GM19438 (cell line): Measurements from ENCODE around the gene KDM4B.

Experiments used
- ATAC-seq: cut with Tn5 transposase; IDR thresholded peaks from one replicate; pipeline ENCODE4 v1.9.1; 2021; ENCODE audit warnings: low read depth; ENCODE audit not compliant: unreplicated experiment

Gene KDM4B

DNA sequence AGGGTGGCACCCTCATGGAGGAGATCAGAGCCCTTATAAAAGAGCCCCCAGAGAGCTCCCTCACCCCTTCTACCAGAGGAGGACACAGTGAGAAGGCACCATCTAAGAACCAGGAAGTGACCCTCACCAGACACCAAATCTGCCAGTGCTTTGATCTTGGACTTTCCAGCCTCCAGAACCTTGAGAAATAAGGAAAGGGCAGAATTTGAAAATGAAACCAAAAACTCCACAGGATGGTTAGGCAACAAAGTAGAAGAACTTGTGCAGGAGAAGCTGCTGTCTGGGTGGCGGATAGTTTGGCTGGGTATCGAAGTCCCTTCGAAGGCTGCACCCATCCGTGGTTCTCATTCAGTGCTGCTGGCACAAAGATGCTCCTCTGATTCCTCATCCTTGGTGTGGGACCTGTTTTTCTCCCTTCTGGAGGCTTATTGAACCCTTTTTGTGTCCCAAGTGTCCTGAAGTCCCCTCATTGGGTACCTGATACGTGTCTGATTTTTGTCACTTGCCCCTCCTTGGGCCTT, 130.8 kb downstream of the KDM4B start:
- no peak for ATAC-seq

GRCh38 chr19:5101871-5102270, 133.0 kb downstream of the KDM4B start:
- ATAC-seq: no peak

- no peak for ATAC-seq
These were observed 133.6 kb downstream of the KDM4B start for GRCh38 chr19:5102520-5102919.

GRCh38 chr19:5103061-5103701, 134.3 kb downstream of the KDM4B start:
- ATAC-seq: no peak

DNA sequence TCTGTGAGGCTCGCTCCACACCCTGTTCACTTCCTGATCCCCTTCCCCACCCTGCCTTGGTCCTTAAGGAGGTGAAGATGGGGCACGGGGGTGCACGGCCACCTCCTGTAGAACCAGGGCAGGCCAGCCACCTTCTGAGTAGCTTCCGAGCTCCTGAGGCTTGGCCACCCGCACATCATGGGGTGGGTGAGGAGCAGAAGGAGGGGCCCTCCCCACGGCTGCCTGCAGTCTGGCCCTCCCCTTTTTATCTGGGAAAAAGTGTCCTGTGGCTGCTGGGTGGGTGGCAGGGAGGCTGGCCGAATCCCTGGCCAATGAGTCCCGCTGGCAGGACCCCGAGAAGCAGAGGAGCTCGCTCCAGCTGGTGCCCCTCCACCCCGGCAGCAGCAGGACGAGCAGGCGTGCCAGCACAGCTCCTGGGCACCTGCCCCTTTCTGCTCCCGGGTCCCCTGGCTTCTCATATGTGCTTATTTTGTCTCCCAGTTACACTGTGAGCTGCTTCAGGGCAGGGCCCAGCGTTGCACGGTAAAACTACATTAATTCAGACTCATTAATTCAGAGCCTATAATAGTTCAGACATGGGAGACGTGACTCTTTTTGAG, 135.0 kb downstream of the KDM4B start:
- no peak for ATAC-seq

DNA sequence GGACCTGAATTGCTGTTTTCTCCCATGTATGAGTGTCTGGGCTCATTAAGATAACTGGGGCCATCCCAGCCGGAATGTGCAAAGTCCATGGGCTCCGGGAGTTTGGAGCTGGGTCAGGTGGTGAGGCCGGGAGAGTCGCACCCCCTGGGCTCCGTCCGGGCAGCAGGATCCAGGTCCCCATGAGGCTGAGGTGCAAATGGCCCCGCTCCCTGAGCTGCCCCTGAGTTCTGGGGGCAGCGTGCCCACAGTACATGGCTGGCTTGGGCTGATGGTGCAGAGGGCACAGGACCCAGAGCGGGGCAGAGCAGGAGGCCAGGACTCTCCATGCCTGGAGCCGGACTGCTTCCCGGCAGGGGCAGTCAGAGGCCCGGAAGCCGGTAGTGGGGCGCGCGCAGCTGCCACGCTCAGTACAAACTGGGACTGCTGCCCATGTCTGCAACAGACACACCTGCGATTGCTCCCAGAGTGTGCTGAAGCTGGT, 136.0 kb downstream of the KDM4B start:
- no peak for ATAC-seq

GRCh38 chr19:5106191-5106726, 137.3 kb downstream of the KDM4B start:
- no peak for ATAC-seq

GRCh38 chr19:5106971-5107370, 138.1 kb downstream of the KDM4B start:
- ATAC-seq: no peak

DNA sequence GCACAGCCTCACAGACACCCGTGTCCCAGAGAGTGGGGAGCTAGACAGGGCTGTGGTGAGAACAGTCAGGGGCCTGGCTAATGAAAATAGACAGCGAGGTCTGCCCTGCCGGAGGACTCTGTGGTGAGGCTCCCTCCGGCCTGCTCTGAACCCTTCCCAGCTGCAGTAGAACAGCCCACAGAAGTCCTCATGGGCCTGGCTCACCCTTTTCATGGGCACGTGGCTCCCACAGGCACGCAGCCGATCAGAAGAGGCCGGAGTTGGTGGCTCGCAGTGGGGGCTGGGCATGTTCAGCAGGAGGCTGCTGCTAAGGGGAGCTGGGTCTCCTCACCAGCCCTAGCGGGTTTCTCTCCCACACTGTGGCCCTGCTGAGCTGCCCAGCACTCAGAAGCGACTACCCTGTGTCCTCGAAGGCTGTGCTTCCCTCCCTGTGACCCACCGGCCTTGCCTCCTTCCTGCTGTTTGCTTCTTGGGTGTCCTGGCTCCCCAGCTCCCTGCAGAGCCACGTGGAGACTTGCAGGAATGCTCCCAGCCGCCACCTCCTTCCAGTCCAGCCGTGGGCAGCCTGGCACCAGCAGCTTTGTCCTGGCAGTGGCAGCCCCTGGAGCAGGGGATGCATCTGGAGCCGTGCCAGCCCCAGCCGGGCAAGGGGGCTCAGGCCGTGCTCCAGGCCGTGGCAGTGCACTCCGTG, 138.7 kb downstream of the KDM4B start:
- ATAC-seq: no peak

- ATAC-seq: no peak
These were observed 139.2 kb downstream of the KDM4B start for GRCh38 chr19:5108123-5108596.

GRCh38 chr19:5108866-5109265, 140.0 kb downstream of the KDM4B start:
- ATAC-seq: no peak

DNA sequence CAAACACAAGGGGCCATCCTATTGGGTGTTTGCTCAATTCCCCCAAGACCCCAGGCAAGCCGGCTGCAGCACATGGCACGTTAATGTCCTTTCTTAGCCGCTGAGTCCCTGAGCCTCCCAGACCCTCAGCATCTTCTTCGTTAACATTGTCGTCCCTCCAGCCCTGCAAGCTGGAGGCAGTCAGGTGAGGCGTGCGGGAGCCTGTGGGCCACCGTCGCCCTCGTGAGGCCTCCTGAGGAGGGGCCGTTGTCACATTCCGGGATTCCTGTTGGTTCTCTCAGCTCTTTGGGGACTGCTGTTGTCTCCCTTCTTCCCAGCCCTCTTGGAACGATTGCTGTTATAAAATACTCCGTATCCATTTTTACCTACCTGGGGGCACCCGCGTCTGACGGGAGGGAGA, 140.6 kb downstream of the KDM4B start:
- ATAC-seq: no peak

DNA sequence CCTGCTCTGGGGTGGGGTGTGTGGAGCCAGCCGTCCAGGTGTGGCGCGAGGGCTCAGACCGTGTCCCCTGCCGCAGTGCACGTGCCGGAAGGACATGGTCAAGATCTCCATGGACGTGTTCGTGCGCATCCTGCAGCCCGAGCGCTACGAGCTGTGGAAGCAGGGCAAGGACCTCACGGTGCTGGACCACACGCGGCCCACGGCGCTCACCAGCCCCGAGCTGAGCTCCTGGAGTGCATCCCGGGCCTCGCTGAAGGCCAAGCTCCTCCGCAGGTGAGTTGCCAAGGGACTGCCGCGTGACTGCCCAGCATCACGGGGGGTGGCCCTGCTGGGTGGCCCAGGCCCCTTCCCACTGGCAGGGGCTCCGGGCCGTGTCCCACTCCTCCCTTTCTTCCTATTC, 141.6 kb downstream of the KDM4B start:
- ATAC-seq: no peak

- ATAC-seq: no peak
These were observed 142.1 kb downstream of the KDM4B start for GRCh38 chr19:5111051-5111450.

- no peak for ATAC-seq
These were observed 143.3 kb downstream of the KDM4B start for GRCh38 chr19:5112175-5112574.

DNA sequence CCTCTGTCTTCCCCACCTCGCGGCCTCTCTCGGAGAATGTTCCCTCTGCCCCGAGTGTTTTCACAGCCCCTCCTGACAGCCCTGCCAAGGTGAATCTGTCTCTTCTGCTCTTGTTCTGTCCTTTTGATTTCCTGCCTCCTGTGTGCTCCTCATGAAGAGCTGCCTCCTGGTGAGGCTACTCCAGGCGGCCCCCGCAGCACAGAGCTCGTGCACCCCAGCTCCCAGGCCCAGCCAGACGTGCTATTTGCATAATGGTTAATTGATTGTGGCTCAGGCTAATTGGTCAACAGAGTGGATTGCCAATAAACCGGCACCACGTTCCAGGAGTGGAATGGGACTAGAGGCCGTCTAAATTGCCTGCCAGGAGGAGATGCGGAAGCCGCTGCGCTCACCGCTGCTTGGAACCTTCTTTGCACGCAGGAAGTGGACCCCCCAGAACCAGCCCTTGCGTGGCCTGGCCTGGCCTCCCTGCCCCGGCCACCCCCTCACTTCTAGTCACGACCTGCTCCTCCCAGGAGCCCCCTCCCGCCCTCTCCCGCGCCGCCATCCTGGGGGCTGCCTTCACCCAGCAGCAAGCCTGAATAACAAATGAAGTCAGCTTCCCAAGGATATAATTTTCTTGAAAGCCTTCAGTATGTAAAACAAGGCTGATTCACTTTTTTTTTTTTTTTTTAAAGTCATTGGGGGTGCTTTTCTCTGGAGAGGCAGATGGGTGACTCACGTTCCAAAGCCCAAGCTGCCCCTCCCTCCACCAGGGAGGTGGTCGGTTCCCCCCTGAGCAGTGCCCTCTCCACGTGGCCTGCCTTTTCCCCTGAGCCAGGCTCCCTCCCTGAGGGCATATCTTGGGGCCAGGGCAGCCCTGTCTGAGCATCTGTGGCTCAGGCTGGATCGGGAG, 144.0 kb downstream of the KDM4B start:
- no peak for ATAC-seq

DNA sequence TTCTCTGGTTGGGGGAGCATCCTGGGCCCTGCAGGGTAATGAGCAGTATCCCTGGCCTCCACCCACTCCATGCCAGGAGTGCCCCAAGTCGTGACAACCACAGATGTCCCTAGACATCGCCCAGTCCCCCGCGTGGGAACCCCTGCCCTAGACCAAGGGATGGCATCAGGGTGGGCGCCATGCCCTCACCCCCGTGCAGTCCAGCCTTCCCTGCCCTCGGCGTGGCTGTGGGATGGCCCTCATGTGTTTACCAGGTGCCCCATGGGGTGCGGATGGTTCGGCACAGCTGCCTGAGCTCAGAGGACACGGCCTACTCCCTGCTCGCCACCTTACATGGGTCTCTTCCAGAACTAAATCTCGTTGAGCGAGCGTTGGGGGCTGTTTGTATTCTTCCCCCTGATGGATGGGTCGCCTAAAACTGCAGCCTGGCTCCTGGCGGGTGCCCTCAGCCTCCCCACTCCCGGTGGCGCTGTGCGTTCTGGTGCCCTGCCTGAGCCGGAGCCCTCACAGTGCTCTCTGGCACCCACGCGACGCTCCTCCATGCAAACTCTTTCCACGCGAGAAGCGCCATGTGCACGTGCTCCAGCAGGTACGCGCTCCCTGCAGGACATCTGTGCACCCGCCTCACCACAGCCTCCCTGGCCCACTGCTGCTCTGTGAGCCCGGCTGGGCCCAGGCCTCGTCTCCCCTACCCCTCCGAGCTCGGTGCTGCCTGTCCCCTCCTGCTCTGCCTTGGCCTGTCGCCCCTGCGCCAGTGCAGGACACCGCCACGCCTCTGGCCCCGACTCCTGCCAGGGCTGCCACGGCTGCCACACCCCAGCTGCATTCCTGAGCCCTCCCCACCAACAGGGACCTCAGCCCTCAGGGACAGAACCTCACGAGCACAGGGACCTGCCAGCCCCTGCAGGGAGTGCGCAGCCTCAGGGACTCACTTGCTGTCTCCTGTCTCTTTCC, 145.0 kb downstream of the KDM4B start:
- ATAC-seq: no peak

- ATAC-seq: no peak
These were observed 145.8 kb downstream of the KDM4B start for GRCh38 chr19:5114727-5115126.

GRCh38 chr19:5115351-5115750, 146.4 kb downstream of the KDM4B start:
- ATAC-seq: no peak
